Measurements from ENCODE around the gene ADGRL3.

The ADGRL3 gene

GRCh38 chr4:61521451-61521850 is 321.3 kb downstream of the ADGRL3 start:
- no peak for TF ChIP-seq CTCF (conservative IDR thresholded peaks at IDR 0.05; ENCODE audit: low read depth, low read length)
- H3K4me3 ChIP-seq (IDR thresholded peaks at IDR 0.05; ENCODE audit: insufficient read depth, low read depth, low read length) = no peak overlapping the region
- H3K4me2 ChIP-seq = no peak overlapping the region
- no peak overlapping the region for H3K27ac ChIP-seq
- H3K27me3 ChIP-seq (ENCODE audit: insufficient read depth, low read depth) = no peaks in the 10 kb centered on the region
- H2AFZ ChIP-seq (ENCODE audit: low read depth) = no peak overlapping the region
- H3K9ac ChIP-seq = no peak overlapping the region
- no peaks in the 10 kb centered on the region for H4K20me1 ChIP-seq (ENCODE audit: insufficient read depth)
- H3K79me2 ChIP-seq (ENCODE audit: insufficient read depth, low read depth) = no peaks in the 10 kb centered on the region
- no peaks in the 10 kb centered on the region for H3K4me1 ChIP-seq (ENCODE audit: low read depth, poor library complexity, severe bottlenecking)
- no peaks in the 10 kb centered on the region for H3K36me3 ChIP-seq (ENCODE audit: insufficient read depth)

- no peak overlapping the region for H3K4me3 ChIP-seq (IDR thresholded peaks at IDR 0.05; ENCODE audit: insufficient read depth, low read depth, low read length)
- H3K4me2 ChIP-seq = no peak overlapping the region
- H3K36me3 ChIP-seq (ENCODE audit: insufficient read depth) = no peaks in the 10 kb centered on the region
- no peak overlapping the region for H3K27ac ChIP-seq
- H2AFZ ChIP-seq (ENCODE audit: low read depth) = no peak overlapping the region
- H3K9ac ChIP-seq = no peak overlapping the region
- H3K27me3 ChIP-seq (ENCODE audit: insufficient read depth, low read depth) = no peaks in the 10 kb centered on the region
- H3K79me2 ChIP-seq (ENCODE audit: insufficient read depth, low read depth) = no peaks in the 10 kb centered on the region
- no peak for TF ChIP-seq CTCF (conservative IDR thresholded peaks at IDR 0.05; ENCODE audit: low read depth, low read length)
- no peaks in the 10 kb centered on the region for H3K4me1 ChIP-seq (ENCODE audit: low read depth, poor library complexity, severe bottlenecking)
- no peaks in the 10 kb centered on the region for H4K20me1 ChIP-seq (ENCODE audit: insufficient read depth)
Observed at GRCh38 chr4:61522312-61522711, 322.2 kb downstream of the ADGRL3 start.

GRCh38 chr4:61527888-61528287 is 327.8 kb downstream of the ADGRL3 start:
- H4K20me1 ChIP-seq (ENCODE audit: insufficient read depth) = no peaks in the 10 kb centered on the region
- no peaks in the 10 kb centered on the region for H3K27me3 ChIP-seq (ENCODE audit: insufficient read depth, low read depth)
- H3K27ac ChIP-seq = no peak overlapping the region
- H3K4me1 ChIP-seq (ENCODE audit: low read depth, poor library complexity, severe bottlenecking) = no peaks in the 10 kb centered on the region
- no peak overlapping the region for H2AFZ ChIP-seq (ENCODE audit: low read depth)
- no peak overlapping the region for H3K4me3 ChIP-seq (IDR thresholded peaks at IDR 0.05; ENCODE audit: insufficient read depth, low read depth, low read length)
- no peaks in the 10 kb centered on the region for H3K36me3 ChIP-seq (ENCODE audit: insufficient read depth)
- no peak for TF ChIP-seq CTCF (conservative IDR thresholded peaks at IDR 0.05; ENCODE audit: low read depth, low read length)
- no peak overlapping the region for H3K4me2 ChIP-seq
- H3K9ac ChIP-seq = no peak overlapping the region
- no peaks in the 10 kb centered on the region for H3K79me2 ChIP-seq (ENCODE audit: insufficient read depth, low read depth)

- Histone ChIP-seq H4K20me1 (ENCODE audit: insufficient read depth) (no peaks in the 10 kb centered on the region), H3K9ac (no peak overlapping the region), H3K4me3 (IDR thresholded peaks at IDR 0.05; ENCODE audit: insufficient read depth, low read depth, low read length) (no peak overlapping the region), H3K27ac (no peak overlapping the region), H3K4me1 (ENCODE audit: low read depth, poor library complexity, severe bottlenecking) (no peaks in the 10 kb centered on the region), H3K4me2 (no peak overlapping the region), H3K27me3 (ENCODE audit: insufficient read depth, low read depth) (no peaks in the 10 kb centered on the region), H3K36me3 (ENCODE audit: insufficient read depth) (no peaks in the 10 kb centered on the region), H2AFZ (ENCODE audit: low read depth) (no peak overlapping the region), H3K79me2 (ENCODE audit: insufficient read depth, low read depth) (no peaks in the 10 kb centered on the region)
- no peak for TF ChIP-seq CTCF (conservative IDR thresholded peaks at IDR 0.05; ENCODE audit: low read depth, low read length)
Observed at GRCh38 chr4:61528595-61528994, 328.5 kb downstream of the ADGRL3 start.

GRCh38 chr4:61531188-61531587 is 331.1 kb downstream of the ADGRL3 start:
- Histone ChIP-seq H3K9ac (no peak overlapping the region), H3K79me2 (ENCODE audit: insufficient read depth, low read depth) (no peaks in the 10 kb centered on the region), H2AFZ (ENCODE audit: low read depth) (no peak overlapping the region), H3K4me2 (no peak overlapping the region), H3K4me3 (IDR thresholded peaks at IDR 0.05; ENCODE audit: insufficient read depth, low read depth, low read length) (no peak overlapping the region), H3K4me1 (ENCODE audit: low read depth, poor library complexity, severe bottlenecking) (no peaks in the 10 kb centered on the region), H3K27me3 (ENCODE audit: insufficient read depth, low read depth) (no peaks in the 10 kb centered on the region), H3K27ac (no peak overlapping the region), H4K20me1 (ENCODE audit: insufficient read depth) (no peaks in the 10 kb centered on the region), H3K36me3 (ENCODE audit: insufficient read depth) (no peaks in the 10 kb centered on the region)
- no peak for TF ChIP-seq CTCF (conservative IDR thresholded peaks at IDR 0.05; ENCODE audit: low read depth, low read length)
